Panc1 (cell line): Measurements from ENCODE around the gene OR4D10. TPM values are rescaled to one million over a fixed set of nuclear protein-coding genes. Genes with fewer than 3 reads are reported as not detected.

Experiments used
- ATAC-seq: fragments of 200-7000 bp; cut with Tn5 transposase; 2 replicates; pipeline ENCODE4 v1.9.1; 2020; ENCODE audit warnings: mild to moderate bottlenecking, moderate library complexity
- BruUV-seq: library from RNA; stranded (reverse); fragments of 400-500 nt; replicated peaks from 2 replicates; lab custom pipeline; 2021; lab: Mats Ljungman, UMichigan
- CTCF ChIA-PET: fragments of 300-600 bp; sonication (Branson Sonifier 250); formaldehyde crosslinking; loops from one replicate; lab custom pipeline; 2022; ENCODE audit warnings: antibody characterized with exemption; lab: Charles Lee
- POLR2A ChIA-PET: fragments of 300-600 bp; sonication (Branson Sonifier 250); formaldehyde crosslinking; loops from one replicate; lab custom pipeline; 2022; ENCODE audit warnings: antibody characterized with exemption; lab: Charles Lee
- DNase-seq: peaks from one replicate; pipeline ENCODE4 v3.0.0-alpha.2; 2010; ENCODE audit warnings: low read depth, low spot score
- H3K27ac ChIP-seq: 2 replicates; pipeline ENCODE4 v1.5.1; 2011; ENCODE audit warnings: mild to moderate bottlenecking, low read length, inconsistent platforms
- H3K27me3 ChIP-seq: fragments of 200-500 bp; sonication (Bioruptor generic); 2 replicates; pipeline ENCODE4 v1.6.0; 2014; ENCODE audit warnings: low read length, inconsistent platforms; ENCODE audit not compliant: control insufficient read depth, insufficient read depth
- H3K36me3 ChIP-seq: fragments of 200-500 bp; sonication (Bioruptor generic); 2 replicates; pipeline ENCODE4 v1.5.1; 2014; ENCODE audit warnings: inconsistent platforms, mild to moderate bottlenecking, low read length, moderate library complexity; ENCODE audit not compliant: control insufficient read depth, insufficient read depth
- H3K4me1 ChIP-seq: 2 replicates; pipeline ENCODE4 v1.5.1; 2011; ENCODE audit warnings: inconsistent platforms, mild to moderate bottlenecking, low read length, moderate library complexity; ENCODE audit not compliant: control insufficient read depth, insufficient read depth
- H3K4me3 ChIP-seq, 2 experiments: 2 replicates each; pipeline ENCODE4 v1.5.1; 2011 to 2012; ENCODE audit warnings: low read depth in 2 of 2, low read length in 2 of 2, mild to moderate bottlenecking in 2 of 2, inconsistent platforms in 1 of 2, moderate library complexity in 1 of 2
- H3K9me3 ChIP-seq: fragments of 200-500 bp; sonication (Bioruptor generic); 2 replicates; pipeline ENCODE4 v1.5.1; 2014; ENCODE audit warnings: low read depth, mild to moderate bottlenecking, inconsistent platforms, low read length, moderate library complexity; ENCODE audit not compliant: control insufficient read depth, insufficient read depth
- POLR2AphosphoS5 ChIP-seq: IDR thresholded peaks from 2 replicates; pipeline ENCODE4 v1.6.1; 2012; ENCODE audit warnings: mild to moderate bottlenecking, low read depth, low read length, moderate library complexity
- SIN3A ChIP-seq: IDR thresholded peaks from 2 replicates; pipeline ENCODE4 v1.6.1; 2012; ENCODE audit warnings: low read depth, mild to moderate bottlenecking, low read length, moderate library complexity, borderline replicate concordance; ENCODE audit not compliant: insufficient read depth
- TCF7L2 ChIP-seq: IDR thresholded peaks from 2 replicates; pipeline ENCODE4 v1.6.1; 2011; ENCODE audit warnings: mild to moderate bottlenecking, low read depth, low read length, inconsistent platforms
- in situ Hi-C: cut with HindIII; loops from 2 replicates; pipeline ENCODE4 v1.10.0; 2016; ENCODE audit warnings: low sequenced_read_pairs, low pct_unique_long_range_greater_than_20kb
- intact Hi-C: fragments of 100-400 bp; cut with micrococcal nuclease; formaldehyde crosslinking; loops from one replicate; pipeline ENCODE4 v1.10.0; 2022; ENCODE audit not compliant: unreplicated experiment
- total RNA-seq: library from RNA; stranded (reverse); gene quantifications from one replicate; pipeline ENCODE4 v1.2.1, GENCODE V29; 2021; ENCODE audit not compliant: unreplicated experiment
- TF ChIP-seq, protein P1 (sequence below): fragments of 450-650 bp; IDR thresholded peaks from 2 replicates; pipeline ENCODE4 v1.5.1; 2017; ENCODE audit warnings: mild to moderate bottlenecking
- TF ChIP-seq, protein P2 (sequence below), 2 experiments: IDR thresholded peaks; 2 replicates each; pipeline ENCODE4 v1.6.1; 2011 to 2012; ENCODE audit warnings: low read depth in 2 of 2, control low read depth in 1 of 2, low read length in 1 of 2, mild to moderate bottlenecking in 1 of 2, moderate library complexity in 1 of 2; ENCODE audit not compliant: insufficient read depth in 1 of 2

The OR4D10 gene
- total RNA-seq, 1 experiment from 2014 or later: not detected

DNA sequence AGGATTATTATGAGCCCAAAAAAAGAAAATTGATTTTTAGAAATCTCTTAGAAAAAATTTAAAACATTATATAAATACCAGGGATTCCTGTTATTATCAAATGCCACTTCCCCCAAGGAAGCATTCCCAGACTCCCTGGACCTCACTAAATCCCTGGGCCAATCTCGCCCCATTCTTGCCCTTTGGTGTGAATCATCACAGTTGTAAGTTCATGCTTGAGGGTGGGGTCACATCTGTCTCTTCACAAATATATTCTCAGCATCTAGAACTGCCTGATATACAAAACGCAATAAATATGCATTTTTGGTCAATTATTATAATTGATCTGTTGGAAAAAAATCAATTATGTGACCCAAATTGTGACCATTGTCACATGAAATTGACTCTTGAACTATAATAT is 24.6 kb upstream of the OR4D10 start:
- H3K27me3 ChIP-seq: no peaks in the 10 kb centered on the region
- H3K27ac ChIP-seq: no peak overlapping the region
- H3K4me3 ChIP-seq: no peak overlapping the region
- in situ Hi-C loops: no loop called here
- TF ChIP-seq, protein P1, sequence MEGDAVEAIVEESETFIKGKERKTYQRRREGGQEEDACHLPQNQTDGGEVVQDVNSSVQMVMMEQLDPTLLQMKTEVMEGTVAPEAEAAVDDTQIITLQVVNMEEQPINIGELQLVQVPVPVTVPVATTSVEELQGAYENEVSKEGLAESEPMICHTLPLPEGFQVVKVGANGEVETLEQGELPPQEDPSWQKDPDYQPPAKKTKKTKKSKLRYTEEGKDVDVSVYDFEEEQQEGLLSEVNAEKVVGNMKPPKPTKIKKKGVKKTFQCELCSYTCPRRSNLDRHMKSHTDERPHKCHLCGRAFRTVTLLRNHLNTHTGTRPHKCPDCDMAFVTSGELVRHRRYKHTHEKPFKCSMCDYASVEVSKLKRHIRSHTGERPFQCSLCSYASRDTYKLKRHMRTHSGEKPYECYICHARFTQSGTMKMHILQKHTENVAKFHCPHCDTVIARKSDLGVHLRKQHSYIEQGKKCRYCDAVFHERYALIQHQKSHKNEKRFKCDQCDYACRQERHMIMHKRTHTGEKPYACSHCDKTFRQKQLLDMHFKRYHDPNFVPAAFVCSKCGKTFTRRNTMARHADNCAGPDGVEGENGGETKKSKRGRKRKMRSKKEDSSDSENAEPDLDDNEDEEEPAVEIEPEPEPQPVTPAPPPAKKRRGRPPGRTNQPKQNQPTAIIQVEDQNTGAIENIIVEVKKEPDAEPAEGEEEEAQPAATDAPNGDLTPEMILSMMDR: no peak
- no peak for TF ChIP-seq TCF7L2
- TF ChIP-seq, protein P2, sequence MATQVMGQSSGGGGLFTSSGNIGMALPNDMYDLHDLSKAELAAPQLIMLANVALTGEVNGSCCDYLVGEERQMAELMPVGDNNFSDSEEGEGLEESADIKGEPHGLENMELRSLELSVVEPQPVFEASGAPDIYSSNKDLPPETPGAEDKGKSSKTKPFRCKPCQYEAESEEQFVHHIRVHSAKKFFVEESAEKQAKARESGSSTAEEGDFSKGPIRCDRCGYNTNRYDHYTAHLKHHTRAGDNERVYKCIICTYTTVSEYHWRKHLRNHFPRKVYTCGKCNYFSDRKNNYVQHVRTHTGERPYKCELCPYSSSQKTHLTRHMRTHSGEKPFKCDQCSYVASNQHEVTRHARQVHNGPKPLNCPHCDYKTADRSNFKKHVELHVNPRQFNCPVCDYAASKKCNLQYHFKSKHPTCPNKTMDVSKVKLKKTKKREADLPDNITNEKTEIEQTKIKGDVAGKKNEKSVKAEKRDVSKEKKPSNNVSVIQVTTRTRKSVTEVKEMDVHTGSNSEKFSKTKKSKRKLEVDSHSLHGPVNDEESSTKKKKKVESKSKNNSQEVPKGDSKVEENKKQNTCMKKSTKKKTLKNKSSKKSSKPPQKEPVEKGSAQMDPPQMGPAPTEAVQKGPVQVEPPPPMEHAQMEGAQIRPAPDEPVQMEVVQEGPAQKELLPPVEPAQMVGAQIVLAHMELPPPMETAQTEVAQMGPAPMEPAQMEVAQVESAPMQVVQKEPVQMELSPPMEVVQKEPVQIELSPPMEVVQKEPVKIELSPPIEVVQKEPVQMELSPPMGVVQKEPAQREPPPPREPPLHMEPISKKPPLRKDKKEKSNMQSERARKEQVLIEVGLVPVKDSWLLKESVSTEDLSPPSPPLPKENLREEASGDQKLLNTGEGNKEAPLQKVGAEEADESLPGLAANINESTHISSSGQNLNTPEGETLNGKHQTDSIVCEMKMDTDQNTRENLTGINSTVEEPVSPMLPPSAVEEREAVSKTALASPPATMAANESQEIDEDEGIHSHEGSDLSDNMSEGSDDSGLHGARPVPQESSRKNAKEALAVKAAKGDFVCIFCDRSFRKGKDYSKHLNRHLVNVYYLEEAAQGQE (IDR thresholded peaks at IDR 0.05; ENCODE audit: insufficient read depth in 1 of 2, low read depth in 2 of 2, low read length in 1 of 2): no peak
- TF ChIP-seq POLR2AphosphoS5: no peak
- TF ChIP-seq SIN3A: no peak
- no peaks in the 10 kb centered on the region for H3K36me3 ChIP-seq
- DNase-seq (no peak), ATAC-seq (no peak)
- ChIA-PET POLR2A (no interaction called here), CTCF (no interaction called here)
- no peaks in the 10 kb centered on the region for H3K4me1 ChIP-seq
- BruUV-seq: no TSS peak
- H3K9me3 ChIP-seq: no peaks in the 10 kb centered on the region
- intact Hi-C loops: no loop called here

DNA sequence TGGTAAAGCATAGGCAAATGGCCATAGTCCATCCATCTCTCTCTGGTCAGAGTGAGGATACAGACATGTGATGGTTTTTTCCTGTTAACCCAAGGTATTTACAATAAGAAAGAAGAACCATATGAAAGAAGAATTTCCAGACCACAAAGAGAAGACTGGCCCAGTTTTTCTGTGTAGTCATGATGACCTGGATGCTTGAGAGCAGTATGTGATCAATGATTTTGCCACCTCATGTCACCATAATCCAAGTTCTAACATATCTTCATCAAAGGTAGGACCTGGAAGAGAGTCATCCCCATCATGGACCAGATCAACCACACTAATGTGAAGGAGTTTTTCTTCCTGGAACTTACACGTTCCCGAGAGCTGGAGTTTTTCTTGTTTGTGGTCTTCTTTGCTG is 16.5 kb upstream of the OR4D10 start, which contains the start of gene OR4D6:
TSS of gene OR4D6 (plus strand) at position 301 of the 400 bp plus-strand sequence. CDS start at position 301, 0 bp downstream.
- no peak for DNase-seq
- in situ Hi-C loops: no loop called here
- Histone ChIP-seq H3K27ac (no peak within 1 kb of the TSS), H3K4me1 (no peaks in the 10 kb centered on the region), H3K9me3 (no peaks in the 10 kb centered on the region), H3K4me3 (no peak within 1 kb of the TSS), H3K27me3 (no peaks in the 10 kb centered on the region), H3K36me3 (no peaks in the 10 kb centered on the region)
- CTCF ChIA-PET: no interaction called here
- ATAC-seq: no peak
- TF ChIP-seq TCF7L2 (no peak), POLR2AphosphoS5 (no peak), SIN3A (no peak)
- TF ChIP-seq, protein P1: no peak
- TF ChIP-seq, protein P2 (IDR thresholded peaks at IDR 0.05; ENCODE audit: insufficient read depth in 1 of 2, low read depth in 2 of 2, low read length in 1 of 2): no peak
- intact Hi-C loops: no loop called here
- no TSS peak for BruUV-seq
- POLR2A ChIA-PET: no interaction called here
